HCT116 (cell line): Measurements from ENCODE around the gene DYDC2. TPM values are rescaled to one million over a fixed set of nuclear protein-coding genes. Genes with fewer than 3 reads are reported as not detected.

ENCODE experiments used
- ATAC-seq: fragments of 200-7000 bp; cut with Tn5 transposase; 2 replicates; pipeline ENCODE4 v1.9.1; 2020; ENCODE audit warnings: mild to moderate bottlenecking, moderate library complexity
- BruUV-seq: library from RNA; stranded (reverse); fragments of 400-500 nt; replicated peaks from 2 replicates; lab custom pipeline; 2021; lab: Mats Ljungman, UMichigan
- CTCF ChIA-PET: fragments of 300-600 bp; sonication (Branson Sonifier 250); formaldehyde crosslinking; loops from one replicate; lab custom pipeline; 2021; ENCODE audit warnings: antibody characterized with exemption; lab: Charles Lee
- POLR2A ChIA-PET: fragments of 300-600, 350-600 bp; sonication (Branson Sonifier 250); formaldehyde crosslinking; loops from one replicate; lab custom pipeline; 2021; ENCODE audit warnings: antibody characterized with exemption; lab: Charles Lee
- RAD21 ChIA-PET, 2 experiments: fragments of 300-600 bp; sonication (Branson Sonifier 250); formaldehyde crosslinking; loops; one replicate each; lab custom pipeline; 2023; ENCODE audit warnings: low total read pairs in 2 of 2; ENCODE audit not compliant: uncharacterized antibody in 2 of 2, unreplicated experiment in 2 of 2, low non-redundant PET in 1 of 2; lab: Charles Lee
- DNase-seq: peaks from one replicate; pipeline ENCODE4 v3.0.0-alpha.2; 2010; ENCODE audit warnings: low read depth, low spot score
- H2AFZ ChIP-seq: fragments of 200-600 bp; shearing (Covaris generic), sonication (generic); 2 replicates; pipeline ENCODE4 v1.6.1; 2017; ENCODE audit warnings: low read depth, mixed run types, mixed read lengths, antibody characterized with exemption, low read length; ENCODE audit not compliant: poor library complexity, severe bottlenecking
- H3K27ac ChIP-seq: 2 replicates; pipeline ENCODE4 v1.5.1; 2012; ENCODE audit warnings: low read depth, low read length
- H3K27me3 ChIP-seq: fragments of 200-600 bp; sonication (generic); 2 replicates; pipeline ENCODE4 v1.6.1; 2016; ENCODE audit warnings: mixed run types, low read length, mixed read lengths; ENCODE audit not compliant: insufficient read depth
- H3K36me3 ChIP-seq, 2 experiments: fragments of 200-500 bp in 1 of 2; fragments of 200-600 bp in 1 of 2; sonication (Bioruptor generic) in 1 of 2; sonication (generic) in 1 of 2; 2 replicates each; pipeline versions ENCODE4 v1.5.1 to v1.6.1; 2014 to 2016; ENCODE audit warnings: low read length in 2 of 2, inconsistent platforms in 1 of 2, mixed read lengths in 1 of 2, mixed run types in 1 of 2; ENCODE audit not compliant: insufficient read depth in 2 of 2, control insufficient read depth in 1 of 2
- H3K4me1 ChIP-seq, 2 experiments: fragments of 200-600 bp in 1 of 2; sonication (generic) in 1 of 2; 2 replicates each; pipeline versions ENCODE4 v1.5.1 to v1.6.1; 2012 to 2017; ENCODE audit warnings: low read length in 2 of 2, inconsistent platforms in 1 of 2, mild to moderate bottlenecking in 1 of 2, mixed read lengths in 1 of 2, mixed run types in 1 of 2, moderate library complexity in 1 of 2; ENCODE audit not compliant: insufficient read depth in 2 of 2, control insufficient read depth in 1 of 2
- H3K4me2 ChIP-seq: fragments of 200-600 bp; sonication (generic); 2 replicates; pipeline ENCODE4 v1.6.1; 2017; ENCODE audit warnings: mixed run types, low read length, mixed read lengths
- H3K4me3 ChIP-seq, 2 experiments: fragments of 200-600 bp in 1 of 2; sonication (generic) in 1 of 2; replicated peaks in 1 of 2; 2 replicates each; pipeline ENCODE4 v1.5.1; 2011 to 2016; ENCODE audit warnings: low read length in 2 of 2, control low read depth in 1 of 2, low read depth in 1 of 2, mild to moderate bottlenecking in 1 of 2, mixed read lengths in 1 of 2, mixed run types in 1 of 2
- H3K79me2 ChIP-seq: fragments of 200-600 bp; sonication (generic); 2 replicates; pipeline ENCODE4 v1.6.1; 2017; ENCODE audit warnings: mild to moderate bottlenecking, mixed run types, low read length, moderate library complexity, mixed read lengths; ENCODE audit not compliant: insufficient read depth
- H3K9ac ChIP-seq: fragments of 200-600 bp; sonication (generic); 2 replicates; pipeline ENCODE4 v1.6.1; 2016; ENCODE audit warnings: low read length, mixed read lengths
- H3K9me2 ChIP-seq: fragments of 200-600 bp; sonication (generic), shearing (Covaris generic); 2 replicates; pipeline ENCODE4 v1.6.1; 2017; ENCODE audit warnings: mixed run types, mild to moderate bottlenecking, moderate library complexity; ENCODE audit not compliant: insufficient read depth
- H3K9me3 ChIP-seq, 2 experiments: fragments of 200-500 bp in 1 of 2; fragments of 200-600 bp in 1 of 2; sonication (Bioruptor generic) in 1 of 2; sonication (generic) in 1 of 2; 2 replicates each; pipeline ENCODE4 v1.6.1; 2014 to 2017; ENCODE audit warnings: low read length in 2 of 2, mixed read lengths in 2 of 2, inconsistent platforms in 1 of 2, low read depth in 1 of 2, mild to moderate bottlenecking in 1 of 2, mixed run types in 1 of 2, moderate library complexity in 1 of 2; ENCODE audit not compliant: control insufficient read depth in 1 of 2, insufficient read depth in 1 of 2
- H4K20me1 ChIP-seq: fragments of 200-600 bp; sonication (generic), shearing (Covaris generic); 2 replicates; pipeline ENCODE4 v1.6.1; 2017; ENCODE audit warnings: mixed run types, mild to moderate bottlenecking, moderate library complexity; ENCODE audit not compliant: insufficient read depth
- CBX3 ChIP-seq: IDR thresholded peaks from 2 replicates; pipeline ENCODE4 v1.6.1; 2012; ENCODE audit warnings: low read depth
- ELF1 ChIP-seq: IDR thresholded peaks from 2 replicates; pipeline ENCODE4 v1.6.1; 2012; ENCODE audit warnings: low read depth, borderline replicate concordance
- EZH2phosphoT487 ChIP-seq: fragments of 200-600 bp; IDR thresholded peaks from 2 replicates; pipeline ENCODE4 v1.6.1; 2018; ENCODE audit warnings: antibody characterized with exemption, borderline replicate concordance
- ZNF274 ChIP-seq: fragments of 200-500 bp; sonication (Bioruptor generic); IDR thresholded peaks from 2 replicates; pipeline ENCODE4 v1.6.1; 2014; ENCODE audit warnings: mild to moderate bottlenecking, low read depth, low read length, inconsistent platforms
- intact Hi-C: fragments of 100-400 bp; cut with micrococcal nuclease; formaldehyde crosslinking; loops from 2 replicates; pipeline ENCODE4 v1.10.0; 2022
- total RNA-seq: library from RNA; stranded (reverse); gene quantifications from one replicate; pipeline ENCODE4 v1.2.1, GENCODE V29; 2021; ENCODE audit not compliant: unreplicated experiment
- TF ChIP-seq, protein P1 (sequence below): IDR thresholded peaks from 2 replicates; pipeline ENCODE4 v1.6.1; 2012; ENCODE audit warnings: low read depth
- TF ChIP-seq, protein P2 (sequence below): IDR thresholded peaks from 2 replicates; pipeline ENCODE4 v1.6.1; 2012
- TF ChIP-seq, protein P3 (sequence below), 3 experiments: fragments of 200-600 bp in 1 of 3; sonication (generic) in 1 of 3; IDR thresholded peaks in 2 of 3; conservative IDR thresholded peaks in 1 of 3; 2 replicates each; pipeline ENCODE4 v1.5.1; 2012 to 2017; ENCODE audit warnings: low read depth in 2 of 3, low read length in 2 of 3, antibody characterized with exemption in 1 of 3, borderline replicate concordance in 1 of 3, control low read depth in 1 of 3, mild to moderate bottlenecking in 1 of 3, mixed read lengths in 1 of 3, mixed run types in 1 of 3, moderate library complexity in 1 of 3; ENCODE audit not compliant: insufficient read depth in 1 of 3

DYDC2 gene
- total RNA-seq, 1 experiment from 2014 or later: not detected

DNA sequence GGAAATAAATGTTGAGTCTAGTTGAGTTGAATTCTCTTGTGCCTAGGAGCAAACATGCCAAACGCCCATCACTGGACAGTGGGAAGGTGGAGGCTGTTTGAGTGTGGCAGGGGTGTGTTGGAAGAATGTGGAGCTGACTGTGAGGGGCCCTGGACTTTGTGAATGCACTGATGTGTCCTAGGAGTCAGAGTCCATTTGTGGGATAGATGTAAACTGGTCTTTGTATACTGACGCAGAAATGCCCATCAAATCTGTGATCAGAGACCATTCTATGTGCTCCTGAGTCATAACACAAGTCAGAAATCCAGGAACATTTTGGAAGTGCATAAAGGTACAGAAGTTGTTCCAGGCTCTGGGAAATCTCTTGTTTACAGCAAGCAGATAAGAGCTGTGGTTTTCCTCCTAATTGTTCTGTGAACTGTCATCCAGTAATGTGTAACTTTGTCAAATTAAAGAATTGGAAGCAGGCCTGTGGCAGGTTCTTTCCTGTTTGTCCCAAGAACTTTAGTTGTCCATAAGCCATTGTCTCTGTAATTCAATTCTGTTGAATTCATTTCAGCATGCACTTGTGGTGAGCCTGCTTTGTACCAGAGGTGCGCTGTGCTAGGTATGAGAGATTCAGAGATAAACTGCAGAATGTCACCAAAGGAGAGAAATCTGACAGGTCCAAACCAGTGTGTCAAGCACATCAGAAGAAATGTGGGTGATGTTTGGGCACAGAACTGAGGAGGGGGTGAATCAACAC is 59.3 kb downstream of the DYDC2 start:
- intact Hi-C loops: no loop called here
- Histone ChIP-seq H3K4me3 (no peak overlapping the region), H3K27ac (no peak overlapping the region), H3K79me2 (no peaks in the 10 kb centered on the region), H3K36me3 (no peaks in the 10 kb centered on the region), H3K27me3 (no peaks in the 10 kb centered on the region), H4K20me1 (no peaks in the 10 kb centered on the region), H2AFZ (no peak overlapping the region), H3K9me2 (no peaks in the 10 kb centered on the region), H3K4me2 (no peak overlapping the region), H3K9me3 (no peaks in the 10 kb centered on the region), H3K9ac (no peak overlapping the region), H3K4me1 (no peaks in the 10 kb centered on the region)
- no peak for DNase-seq
- TF ChIP-seq CBX3: no peak
- TF ChIP-seq EZH2phosphoT487: no peak
- TF ChIP-seq, protein P1, sequence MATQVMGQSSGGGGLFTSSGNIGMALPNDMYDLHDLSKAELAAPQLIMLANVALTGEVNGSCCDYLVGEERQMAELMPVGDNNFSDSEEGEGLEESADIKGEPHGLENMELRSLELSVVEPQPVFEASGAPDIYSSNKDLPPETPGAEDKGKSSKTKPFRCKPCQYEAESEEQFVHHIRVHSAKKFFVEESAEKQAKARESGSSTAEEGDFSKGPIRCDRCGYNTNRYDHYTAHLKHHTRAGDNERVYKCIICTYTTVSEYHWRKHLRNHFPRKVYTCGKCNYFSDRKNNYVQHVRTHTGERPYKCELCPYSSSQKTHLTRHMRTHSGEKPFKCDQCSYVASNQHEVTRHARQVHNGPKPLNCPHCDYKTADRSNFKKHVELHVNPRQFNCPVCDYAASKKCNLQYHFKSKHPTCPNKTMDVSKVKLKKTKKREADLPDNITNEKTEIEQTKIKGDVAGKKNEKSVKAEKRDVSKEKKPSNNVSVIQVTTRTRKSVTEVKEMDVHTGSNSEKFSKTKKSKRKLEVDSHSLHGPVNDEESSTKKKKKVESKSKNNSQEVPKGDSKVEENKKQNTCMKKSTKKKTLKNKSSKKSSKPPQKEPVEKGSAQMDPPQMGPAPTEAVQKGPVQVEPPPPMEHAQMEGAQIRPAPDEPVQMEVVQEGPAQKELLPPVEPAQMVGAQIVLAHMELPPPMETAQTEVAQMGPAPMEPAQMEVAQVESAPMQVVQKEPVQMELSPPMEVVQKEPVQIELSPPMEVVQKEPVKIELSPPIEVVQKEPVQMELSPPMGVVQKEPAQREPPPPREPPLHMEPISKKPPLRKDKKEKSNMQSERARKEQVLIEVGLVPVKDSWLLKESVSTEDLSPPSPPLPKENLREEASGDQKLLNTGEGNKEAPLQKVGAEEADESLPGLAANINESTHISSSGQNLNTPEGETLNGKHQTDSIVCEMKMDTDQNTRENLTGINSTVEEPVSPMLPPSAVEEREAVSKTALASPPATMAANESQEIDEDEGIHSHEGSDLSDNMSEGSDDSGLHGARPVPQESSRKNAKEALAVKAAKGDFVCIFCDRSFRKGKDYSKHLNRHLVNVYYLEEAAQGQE: no peak
- TF ChIP-seq ZNF274: no peak
- no peak for TF ChIP-seq ELF1
- TF ChIP-seq, protein P2, sequence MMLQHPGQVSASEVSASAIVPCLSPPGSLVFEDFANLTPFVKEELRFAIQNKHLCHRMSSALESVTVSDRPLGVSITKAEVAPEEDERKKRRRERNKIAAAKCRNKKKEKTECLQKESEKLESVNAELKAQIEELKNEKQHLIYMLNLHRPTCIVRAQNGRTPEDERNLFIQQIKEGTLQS: no peak
- TF ChIP-seq, protein P3, sequence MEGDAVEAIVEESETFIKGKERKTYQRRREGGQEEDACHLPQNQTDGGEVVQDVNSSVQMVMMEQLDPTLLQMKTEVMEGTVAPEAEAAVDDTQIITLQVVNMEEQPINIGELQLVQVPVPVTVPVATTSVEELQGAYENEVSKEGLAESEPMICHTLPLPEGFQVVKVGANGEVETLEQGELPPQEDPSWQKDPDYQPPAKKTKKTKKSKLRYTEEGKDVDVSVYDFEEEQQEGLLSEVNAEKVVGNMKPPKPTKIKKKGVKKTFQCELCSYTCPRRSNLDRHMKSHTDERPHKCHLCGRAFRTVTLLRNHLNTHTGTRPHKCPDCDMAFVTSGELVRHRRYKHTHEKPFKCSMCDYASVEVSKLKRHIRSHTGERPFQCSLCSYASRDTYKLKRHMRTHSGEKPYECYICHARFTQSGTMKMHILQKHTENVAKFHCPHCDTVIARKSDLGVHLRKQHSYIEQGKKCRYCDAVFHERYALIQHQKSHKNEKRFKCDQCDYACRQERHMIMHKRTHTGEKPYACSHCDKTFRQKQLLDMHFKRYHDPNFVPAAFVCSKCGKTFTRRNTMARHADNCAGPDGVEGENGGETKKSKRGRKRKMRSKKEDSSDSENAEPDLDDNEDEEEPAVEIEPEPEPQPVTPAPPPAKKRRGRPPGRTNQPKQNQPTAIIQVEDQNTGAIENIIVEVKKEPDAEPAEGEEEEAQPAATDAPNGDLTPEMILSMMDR (IDR thresholded peaks at IDR 0.05 in 2 of 3, conservative IDR thresholded peaks at IDR 0.05 in 1 of 3; ENCODE audit: borderline replicate concordance in 1 of 3, insufficient read depth in 1 of 3, low read depth in 2 of 3, low read length in 2 of 3): no peak
- CTCF ChIA-PET: no interaction called here
- RAD21 ChIA-PET: no interaction called here
- ATAC-seq: no peak
- POLR2A ChIA-PET: no interaction called here
- no TSS peak for BruUV-seq
